ENCODE measurements around the gene CROCC.
"Not testable (repeated sequence)": the region's sequence is repeated elsewhere in the genome, so short reads cannot be mapped to it uniquely, and the experiment has no call there.

The CROCC gene

GRCh38 chr1:16938351-16939321, 16.9 kb downstream of the CROCC start:
- H3K9me3 ChIP-seq (ENCODE audit: control insufficient read depth in 1 of 2, low read length in 2 of 2) = no peaks in the 10 kb centered on the region
- no peaks in the 10 kb centered on the region for H3K27me3 ChIP-seq (ENCODE audit: control insufficient read depth in 1 of 2, insufficient read depth in 2 of 2, low read length in 2 of 2)
- H3K27ac ChIP-seq (ENCODE audit: low read depth, low read length) = no peak overlapping the region
- peaks cover 0 to 5% of the 10 kb centered on the region in 2 donors for H3K36me3 ChIP-seq (ENCODE audit: control insufficient read depth in 1 of 2, insufficient read depth in 2 of 2, low read length in 2 of 2)
- no peak overlapping the region for H3K9ac ChIP-seq (ENCODE audit: low read depth in 1 of 2, low read length in 2 of 2)
- no peak overlapping the region for H3K4me3 ChIP-seq (ENCODE audit: low read depth in 1 of 2, low read length in 2 of 2)
- no peaks in the 10 kb centered on the region for H3K4me1 ChIP-seq (ENCODE audit: control insufficient read depth in 1 of 2, insufficient read depth in 2 of 2, low read length in 2 of 2)

GRCh38 chr1:16939386-16940180, 17.9 kb downstream of the CROCC start:
- H3K27ac ChIP-seq (ENCODE audit: low read depth, low read length) = not testable (repeated sequence)

GRCh38 chr1:16944038-16944437, 22.3 kb downstream of the CROCC start:
- no peak overlapping the region for H3K4me3 ChIP-seq (ENCODE audit: low read depth in 1 of 2, low read length in 2 of 2)
- peaks cover 0 to 8% of the 10 kb centered on the region in 2 donors for H3K4me1 ChIP-seq (ENCODE audit: control insufficient read depth in 1 of 2, insufficient read depth in 2 of 2, low read length in 2 of 2)
- no peak overlapping the region for H3K27ac ChIP-seq (ENCODE audit: low read depth, low read length)
- H3K9me3 ChIP-seq (ENCODE audit: control insufficient read depth in 1 of 2, low read length in 2 of 2) = no peaks in the 10 kb centered on the region
- peaks cover 0 to 4% of the 10 kb centered on the region in 2 donors for H3K36me3 ChIP-seq (ENCODE audit: control insufficient read depth in 1 of 2, insufficient read depth in 2 of 2, low read length in 2 of 2)
- no peaks in the 10 kb centered on the region for H3K27me3 ChIP-seq (ENCODE audit: control insufficient read depth in 1 of 2, insufficient read depth in 2 of 2, low read length in 2 of 2)
- H3K9ac ChIP-seq (ENCODE audit: low read depth in 1 of 2, low read length in 2 of 2) = no peak overlapping the region

More at GRCh38 chr1:16939386-16940180, 17.9 kb downstream of the CROCC start:
- H3K36me3 ChIP-seq (ENCODE audit: control insufficient read depth in 1 of 2, insufficient read depth in 2 of 2, low read length in 2 of 2); H3K27me3 ChIP-seq (ENCODE audit: control insufficient read depth in 1 of 2, insufficient read depth in 2 of 2, low read length in 2 of 2); H3K4me3 ChIP-seq (ENCODE audit: low read depth in 1 of 2, low read length in 2 of 2); H3K9me3 ChIP-seq (ENCODE audit: control insufficient read depth in 1 of 2, low read length in 2 of 2); H3K9ac ChIP-seq (ENCODE audit: low read depth in 1 of 2, low read length in 2 of 2); H3K4me1 ChIP-seq (ENCODE audit: control insufficient read depth in 1 of 2, insufficient read depth in 2 of 2, low read length in 2 of 2): not testable (repeated sequence)

GRCh38 chr1:16945512-16945911, 23.8 kb downstream of the CROCC start:
- not testable (repeated sequence) for H3K4me1 ChIP-seq (ENCODE audit: control insufficient read depth in 1 of 2, insufficient read depth in 2 of 2, low read length in 2 of 2); H3K4me3 ChIP-seq (ENCODE audit: low read depth in 1 of 2, low read length in 2 of 2); H3K27ac ChIP-seq (ENCODE audit: low read depth, low read length); H3K9me3 ChIP-seq (ENCODE audit: control insufficient read depth in 1 of 2, low read length in 2 of 2); H3K9ac ChIP-seq (ENCODE audit: low read depth in 1 of 2, low read length in 2 of 2); H3K36me3 ChIP-seq (ENCODE audit: control insufficient read depth in 1 of 2, insufficient read depth in 2 of 2, low read length in 2 of 2); H3K27me3 ChIP-seq (ENCODE audit: control insufficient read depth in 1 of 2, insufficient read depth in 2 of 2, low read length in 2 of 2)

- H3K4me3 ChIP-seq (ENCODE audit: low read depth in 1 of 2, low read length in 2 of 2); H3K27me3 ChIP-seq (ENCODE audit: control insufficient read depth in 1 of 2, insufficient read depth in 2 of 2, low read length in 2 of 2): not testable (repeated sequence)
Observed at GRCh38 chr1:16946185-16946584, 24.5 kb downstream of the CROCC start.

GRCh38 chr1:16946646-16947045, 24.9 kb downstream of the CROCC start:
- no peaks in the 10 kb centered on the region for H3K9me3 ChIP-seq (ENCODE audit: control insufficient read depth in 1 of 2, low read length in 2 of 2)
- no peaks in the 10 kb centered on the region for H3K27me3 ChIP-seq (ENCODE audit: control insufficient read depth in 1 of 2, insufficient read depth in 2 of 2, low read length in 2 of 2)
- no peak overlapping the region for H3K27ac ChIP-seq (ENCODE audit: low read depth, low read length)
- H3K4me3 ChIP-seq (ENCODE audit: low read depth in 1 of 2, low read length in 2 of 2) = no peak overlapping the region
- H3K36me3 ChIP-seq (ENCODE audit: control insufficient read depth in 1 of 2, insufficient read depth in 2 of 2, low read length in 2 of 2) = peaks cover 0 to 4% of the 10 kb centered on the region in 2 donors
- no peak overlapping the region for H3K9ac ChIP-seq (ENCODE audit: low read depth in 1 of 2, low read length in 2 of 2)
- H3K4me1 ChIP-seq (ENCODE audit: control insufficient read depth in 1 of 2, insufficient read depth in 2 of 2, low read length in 2 of 2) = peaks cover 0 to 8% of the 10 kb centered on the region in 2 donors

More at GRCh38 chr1:16946185-16946584, 24.5 kb downstream of the CROCC start:
- H3K27ac ChIP-seq (ENCODE audit: low read depth, low read length); H3K9ac ChIP-seq (ENCODE audit: low read depth in 1 of 2, low read length in 2 of 2); H3K4me1 ChIP-seq (ENCODE audit: control insufficient read depth in 1 of 2, insufficient read depth in 2 of 2, low read length in 2 of 2); H3K9me3 ChIP-seq (ENCODE audit: control insufficient read depth in 1 of 2, low read length in 2 of 2); H3K36me3 ChIP-seq (ENCODE audit: control insufficient read depth in 1 of 2, insufficient read depth in 2 of 2, low read length in 2 of 2): not testable (repeated sequence)

GRCh38 chr1:16948282-16948891, 26.7 kb downstream of the CROCC start:
- H3K27me3 ChIP-seq (ENCODE audit: control insufficient read depth in 1 of 2, insufficient read depth in 2 of 2, low read length in 2 of 2); H3K4me3 ChIP-seq (ENCODE audit: low read depth in 1 of 2, low read length in 2 of 2); H3K4me1 ChIP-seq (ENCODE audit: control insufficient read depth in 1 of 2, insufficient read depth in 2 of 2, low read length in 2 of 2); H3K36me3 ChIP-seq (ENCODE audit: control insufficient read depth in 1 of 2, insufficient read depth in 2 of 2, low read length in 2 of 2); H3K9me3 ChIP-seq (ENCODE audit: control insufficient read depth in 1 of 2, low read length in 2 of 2): not testable (repeated sequence)
- Histone ChIP-seq H3K27ac (ENCODE audit: low read depth, low read length) (peak overlapping the region; percentile 44), H3K9ac (ENCODE audit: low read depth in 1 of 2, low read length in 2 of 2) (peak overlapping the region in 1 of 2 donors; percentile 15)

GRCh38 chr1:16949026-16949425, 27.3 kb downstream of the CROCC start:
- not testable (repeated sequence) for H3K9ac ChIP-seq (ENCODE audit: low read depth in 1 of 2, low read length in 2 of 2); H3K27me3 ChIP-seq (ENCODE audit: control insufficient read depth in 1 of 2, insufficient read depth in 2 of 2, low read length in 2 of 2); H3K9me3 ChIP-seq (ENCODE audit: control insufficient read depth in 1 of 2, low read length in 2 of 2); H3K36me3 ChIP-seq (ENCODE audit: control insufficient read depth in 1 of 2, insufficient read depth in 2 of 2, low read length in 2 of 2); H3K4me3 ChIP-seq (ENCODE audit: low read depth in 1 of 2, low read length in 2 of 2); H3K4me1 ChIP-seq (ENCODE audit: control insufficient read depth in 1 of 2, insufficient read depth in 2 of 2, low read length in 2 of 2)
- peak overlapping the region; percentile 44 for H3K27ac ChIP-seq (ENCODE audit: low read depth, low read length)

- not testable (repeated sequence) for H3K36me3 ChIP-seq (ENCODE audit: control insufficient read depth in 1 of 2, insufficient read depth in 2 of 2, low read length in 2 of 2); H3K9me3 ChIP-seq (ENCODE audit: control insufficient read depth in 1 of 2, low read length in 2 of 2); H3K27me3 ChIP-seq (ENCODE audit: control insufficient read depth in 1 of 2, insufficient read depth in 2 of 2, low read length in 2 of 2); H3K4me1 ChIP-seq (ENCODE audit: control insufficient read depth in 1 of 2, insufficient read depth in 2 of 2, low read length in 2 of 2); H3K4me3 ChIP-seq (ENCODE audit: low read depth in 1 of 2, low read length in 2 of 2); H3K9ac ChIP-seq (ENCODE audit: low read depth in 1 of 2, low read length in 2 of 2); H3K27ac ChIP-seq (ENCODE audit: low read depth, low read length)
Observed at GRCh38 chr1:16952376-16952775, 30.6 kb downstream of the CROCC start.

GRCh38 chr1:16954579-16954978, 32.8 kb downstream of the CROCC start:
- Histone ChIP-seq H3K4me1 (ENCODE audit: control insufficient read depth in 1 of 2, insufficient read depth in 2 of 2, low read length in 2 of 2) (no peaks in the 10 kb centered on the region), H3K27me3 (ENCODE audit: control insufficient read depth in 1 of 2, insufficient read depth in 2 of 2, low read length in 2 of 2) (no peaks in the 10 kb centered on the region), H3K9me3 (ENCODE audit: control insufficient read depth in 1 of 2, low read length in 2 of 2) (no peaks in the 10 kb centered on the region), H3K9ac (ENCODE audit: low read depth in 1 of 2, low read length in 2 of 2) (no peak overlapping the region), H3K27ac (ENCODE audit: low read depth, low read length) (no peak overlapping the region), H3K36me3 (ENCODE audit: control insufficient read depth in 1 of 2, insufficient read depth in 2 of 2, low read length in 2 of 2) (peaks cover 0 to 4% of the 10 kb centered on the region in 2 donors), H3K4me3 (ENCODE audit: low read depth in 1 of 2, low read length in 2 of 2) (no peak overlapping the region)

Data from duodenal mucosa (tissue), 2 donors.